ENCODE measurements around the gene ALPI.

DNA sequence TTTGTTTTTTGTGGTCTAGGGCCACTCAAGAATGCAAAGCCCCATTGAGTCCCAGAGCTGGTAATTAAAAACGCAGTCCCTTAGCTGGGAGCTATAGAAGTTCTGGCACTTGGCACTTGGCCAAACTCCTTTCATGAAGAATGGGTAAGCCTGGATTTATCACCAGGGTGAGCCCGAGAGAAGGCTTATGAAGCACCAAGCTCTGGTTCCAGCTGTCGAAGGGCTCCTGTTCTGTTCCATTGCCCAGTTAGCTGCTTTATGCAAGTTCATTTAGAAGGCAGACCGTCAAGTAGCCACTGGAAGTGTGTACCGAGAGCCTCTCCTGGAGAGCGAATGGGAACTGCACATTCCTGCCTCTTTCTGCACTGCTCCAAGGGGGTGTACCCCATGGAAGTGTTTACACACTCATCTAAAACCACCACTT lies 17.5 kb downstream of the ALPI start:
- TF ChIP-seq, protein P1, sequence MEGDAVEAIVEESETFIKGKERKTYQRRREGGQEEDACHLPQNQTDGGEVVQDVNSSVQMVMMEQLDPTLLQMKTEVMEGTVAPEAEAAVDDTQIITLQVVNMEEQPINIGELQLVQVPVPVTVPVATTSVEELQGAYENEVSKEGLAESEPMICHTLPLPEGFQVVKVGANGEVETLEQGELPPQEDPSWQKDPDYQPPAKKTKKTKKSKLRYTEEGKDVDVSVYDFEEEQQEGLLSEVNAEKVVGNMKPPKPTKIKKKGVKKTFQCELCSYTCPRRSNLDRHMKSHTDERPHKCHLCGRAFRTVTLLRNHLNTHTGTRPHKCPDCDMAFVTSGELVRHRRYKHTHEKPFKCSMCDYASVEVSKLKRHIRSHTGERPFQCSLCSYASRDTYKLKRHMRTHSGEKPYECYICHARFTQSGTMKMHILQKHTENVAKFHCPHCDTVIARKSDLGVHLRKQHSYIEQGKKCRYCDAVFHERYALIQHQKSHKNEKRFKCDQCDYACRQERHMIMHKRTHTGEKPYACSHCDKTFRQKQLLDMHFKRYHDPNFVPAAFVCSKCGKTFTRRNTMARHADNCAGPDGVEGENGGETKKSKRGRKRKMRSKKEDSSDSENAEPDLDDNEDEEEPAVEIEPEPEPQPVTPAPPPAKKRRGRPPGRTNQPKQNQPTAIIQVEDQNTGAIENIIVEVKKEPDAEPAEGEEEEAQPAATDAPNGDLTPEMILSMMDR (IDR thresholded peaks at IDR 0.05), result no peak
- TF ChIP-seq EZH2 (IDR thresholded peaks at IDR 0.05; ENCODE audit: borderline replicate concordance, insufficient read depth, low read depth, low read length, poor library complexity, severe bottlenecking), result no peak

All from B cell (primary cell).